Tongue (tissue), 2 donors: ENCODE results near the gene JMJD8. TPM values are rescaled to one million over a fixed set of nuclear protein-coding genes. Genes with fewer than 3 reads are reported as not detected.

Experiments
- DNase-seq: peaks from one replicate; pipeline ENCODE4 v3.0.0-alpha.2; 2015
- total RNA-seq: library from RNA; depleted of rRNA; stranded (reverse); fragments of >200 nt; gene quantifications from one replicate; pipeline ENCODE4 v1.2.3, GENCODE V29; 2014

JMJD8 gene
- 26.6 TPM for total RNA-seq

GRCh38 chr16:684071-684794 lies at the start of gene JMJD8:
TSS of gene JMJD8 (minus strand) at chr16:684334. CDS start at chr16:684319, 15 bp downstream.
- DNase-seq, result peak; percentile 98

GRCh38 chr16:733382-734207 lies 49.5 kb upstream of the JMJD8 start:
- no peak for DNase-seq

- DNase-seq, result no peak
These were observed 48.8 kb upstream of the JMJD8 start for GRCh38 chr16:732936-733335.

- no peak for DNase-seq
These were observed 48.2 kb upstream of the JMJD8 start for GRCh38 chr16:732332-732731.

- DNase-seq, result no peak
These were observed 46.8 kb upstream of the JMJD8 start for GRCh38 chr16:730666-731509.

GRCh38 chr16:729768-730665 lies 45.9 kb upstream of the JMJD8 start:
- no peak for DNase-seq

GRCh38 chr16:728890-729744 lies 45.0 kb upstream of the JMJD8 start:
- DNase-seq, result no peak

- DNase-seq, result peak; percentile 54
These were observed 44.2 kb upstream of the JMJD8 start for GRCh38 chr16:728131-728889.

GRCh38 chr16:727291-727977 lies 43.3 kb upstream of the JMJD8 start:
- no peak for DNase-seq

GRCh38 chr16:726438-727290 lies 42.5 kb upstream of the JMJD8 start, which contains the start of the genes CCDC78 and HAGHL:
TSS of gene CCDC78 (minus strand) at chr16:726443. CDS start at chr16:726367, 76 bp downstream.
TSS of gene HAGHL (plus strand) at chr16:727106. CDS start at chr16:727510, 404 bp downstream.
- no peak for DNase-seq

GRCh38 chr16:726188-726437 lies 42.0 kb upstream of the JMJD8 start:
- no peak for DNase-seq

- no peak for DNase-seq
These were observed 41.5 kb upstream of the JMJD8 start for GRCh38 chr16:725463-726187.

- no peak for DNase-seq
These were observed 40.9 kb upstream of the JMJD8 start for GRCh38 chr16:725041-725376.

GRCh38 chr16:724188-725040 lies 40.3 kb upstream of the JMJD8 start:
- no peak for DNase-seq

GRCh38 chr16:723695-724094 lies 39.6 kb upstream of the JMJD8 start:
- no peak for DNase-seq

- no peak for DNase-seq
These were observed 38.9 kb upstream of the JMJD8 start for GRCh38 chr16:722835-723633.
